GM21447 (cell line): ENCODE measurements around the gene POLDIP3.

Experiments used
- ATAC-seq: cut with Tn5 transposase; IDR thresholded peaks from one replicate; pipeline ENCODE4 v1.9.1; 2021; ENCODE audit not compliant: unreplicated experiment

The POLDIP3 gene

DNA sequence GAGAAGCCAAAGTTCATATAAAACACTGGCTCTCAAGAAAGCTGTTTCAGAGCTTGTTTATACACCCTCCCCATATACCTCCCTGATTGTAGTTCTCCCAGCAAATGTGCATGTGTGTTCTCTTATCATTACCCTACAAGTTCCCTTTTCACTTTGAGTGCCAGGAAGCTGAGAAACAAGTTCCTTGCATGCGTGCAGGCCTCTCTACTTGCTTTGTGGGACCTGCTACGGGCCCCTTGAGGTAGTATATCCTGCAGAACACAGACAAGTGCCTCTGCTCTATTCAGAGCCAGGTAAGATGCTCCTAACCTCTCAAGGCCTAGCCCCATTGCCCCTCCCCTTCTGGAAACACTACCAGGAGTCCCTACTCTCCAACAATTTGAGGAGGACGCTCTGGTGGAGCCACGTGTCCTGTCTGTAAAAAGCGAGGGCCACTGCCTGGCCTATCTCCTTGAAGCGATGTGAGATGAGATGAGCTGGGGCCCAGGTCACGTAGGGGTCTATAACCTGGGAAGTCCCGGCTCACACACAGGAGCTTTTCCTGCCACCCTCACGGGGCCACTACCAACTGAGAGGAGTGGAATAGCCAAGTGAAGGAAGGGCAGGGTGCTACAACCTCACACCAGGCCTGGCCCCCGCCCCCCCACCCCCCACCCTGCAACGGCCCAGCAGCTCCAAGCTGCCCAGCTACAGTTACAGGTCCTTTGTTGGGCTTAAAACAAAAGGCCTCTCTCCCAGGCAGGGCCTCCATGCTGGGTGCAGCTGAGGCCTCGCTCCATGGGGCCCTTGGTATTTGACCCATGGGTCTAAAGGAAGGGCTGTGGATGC is 28.3 kb upstream of the POLDIP3 start:
- no peak for ATAC-seq

- no peak for ATAC-seq
Observed at GRCh38 chr22:42641801-42642413, 27.2 kb upstream of the POLDIP3 start.

GRCh38 chr22:42639541-42640241 is 25.0 kb upstream of the POLDIP3 start:
- no peak for ATAC-seq

DNA sequence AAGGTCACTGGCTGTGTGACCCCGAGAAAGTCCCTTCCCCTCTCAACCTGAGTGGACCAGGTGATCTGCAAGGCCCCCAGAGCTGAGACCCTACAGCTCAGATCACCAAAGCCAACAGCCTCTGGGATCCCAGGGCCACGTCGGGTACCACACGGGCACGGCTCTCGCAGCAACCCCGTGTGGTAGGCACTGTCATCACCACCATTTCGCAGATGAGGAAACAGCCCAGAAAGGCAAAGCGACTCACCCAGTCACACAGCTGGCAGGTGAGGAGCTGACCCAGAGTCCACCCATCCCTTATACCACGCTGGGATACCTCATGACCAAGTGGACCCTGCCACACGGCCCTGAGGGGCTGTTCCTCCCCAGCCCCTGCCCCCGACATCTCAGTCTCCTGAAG is 22.9 kb upstream of the POLDIP3 start:
- ATAC-seq, result no peak

DNA sequence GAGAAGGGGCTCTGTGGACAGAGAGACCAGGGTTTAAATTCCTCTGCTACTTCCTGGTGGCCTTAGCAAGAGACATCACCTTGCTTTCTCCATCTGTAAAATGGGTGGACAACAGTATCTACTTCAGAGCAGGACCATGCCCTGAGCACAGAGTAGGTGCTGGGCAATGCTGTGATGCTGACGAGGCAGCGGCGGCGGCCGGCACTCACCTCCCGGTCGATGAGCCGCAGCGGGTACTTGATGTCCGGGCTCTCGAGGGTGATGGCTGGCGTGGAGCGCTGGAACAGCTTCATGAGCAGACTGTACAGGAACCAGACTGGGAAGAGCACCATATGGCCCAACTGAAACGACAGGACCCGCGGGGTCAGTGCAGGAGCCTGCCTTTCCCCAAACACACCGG is 21.8 kb upstream of the POLDIP3 start:
- ATAC-seq, result no peak

DNA sequence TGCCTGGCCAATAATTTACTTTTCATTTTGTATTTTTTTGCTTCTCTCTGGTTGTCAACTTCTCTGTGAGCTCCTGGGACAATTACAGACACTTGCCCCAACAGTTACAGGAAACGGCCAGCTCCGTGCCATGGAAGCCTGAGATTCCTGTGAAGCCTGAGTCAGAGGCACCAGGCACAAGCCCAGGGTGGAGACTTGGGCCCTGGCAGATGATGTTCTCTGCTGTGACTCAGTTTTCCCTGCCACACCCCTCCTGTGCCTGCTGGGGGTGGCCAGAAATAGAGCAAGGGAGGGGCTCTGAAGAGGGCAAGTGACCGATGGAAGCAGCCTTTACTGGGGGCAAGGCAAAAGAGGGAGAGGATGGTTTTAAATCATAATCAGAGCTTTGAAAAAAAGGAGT is 20.8 kb upstream of the POLDIP3 start:
- ATAC-seq, result no peak

GRCh38 chr22:42633013-42633412 is 18.3 kb upstream of the POLDIP3 start:
- no peak for ATAC-seq

DNA sequence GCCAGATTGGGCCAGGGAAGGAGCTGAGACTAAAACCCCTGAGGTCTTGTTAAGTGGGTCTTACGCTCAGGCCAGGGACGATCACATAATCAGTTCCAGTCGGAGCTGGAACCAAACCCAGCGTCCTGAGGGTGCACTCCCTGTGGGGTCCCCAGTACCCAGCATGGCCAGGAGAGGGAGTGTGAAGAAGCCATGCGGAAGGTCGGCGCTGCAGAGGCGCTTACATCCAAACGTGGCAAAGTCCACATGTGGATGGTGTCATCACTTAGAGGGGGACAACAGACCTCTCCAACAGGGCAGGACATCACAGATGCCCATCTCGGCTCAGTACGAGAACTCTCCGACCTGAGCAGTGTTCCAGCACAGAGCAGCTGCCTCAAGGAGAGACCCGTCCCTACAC is 17.4 kb upstream of the POLDIP3 start:
- no peak for ATAC-seq

DNA sequence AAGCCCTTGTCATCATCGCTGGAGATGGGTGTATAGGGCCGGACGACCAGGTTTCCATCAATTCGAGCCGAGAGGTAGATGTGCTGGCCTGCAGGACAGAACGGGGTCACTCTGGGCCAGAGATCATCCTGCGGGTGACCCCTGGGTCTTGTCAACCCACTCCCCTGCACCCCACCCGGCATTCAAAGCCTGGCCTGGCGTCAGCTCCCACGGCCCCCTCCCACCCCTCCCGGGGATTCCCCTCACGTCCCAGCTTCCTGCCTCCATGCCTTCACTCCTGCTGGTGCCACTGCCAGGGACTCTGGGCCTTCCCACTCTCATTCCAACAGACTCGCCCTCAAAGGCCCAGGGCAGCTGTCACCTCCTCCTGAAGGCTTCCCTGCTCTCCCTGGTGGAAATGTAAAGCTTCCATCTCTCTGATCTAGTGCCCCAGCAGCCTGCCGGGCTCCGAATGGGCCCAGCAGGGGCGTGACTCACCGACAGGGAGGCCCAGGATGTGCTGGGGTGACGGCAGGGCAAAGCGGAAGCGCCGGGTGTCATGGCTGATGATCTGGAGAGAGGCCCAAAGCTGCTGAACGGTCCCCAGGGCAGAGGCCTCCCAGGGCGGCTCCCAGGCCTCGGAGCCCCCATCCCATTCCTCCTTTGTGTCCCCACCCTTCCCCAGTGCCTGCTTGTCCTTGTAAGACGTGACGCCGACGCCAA is 16.4 kb upstream of the POLDIP3 start:
- ATAC-seq, result no peak

GRCh38 chr22:42630211-42630610 is 15.5 kb upstream of the POLDIP3 start:
- ATAC-seq, result no peak

GRCh38 chr22:42627981-42628380 is 13.3 kb upstream of the POLDIP3 start:
- no peak for ATAC-seq

- ATAC-seq, result no peak
Observed at GRCh38 chr22:42626951-42627625, 12.4 kb upstream of the POLDIP3 start.

GRCh38 chr22:42626431-42626830 is 11.7 kb upstream of the POLDIP3 start:
- no peak for ATAC-seq

DNA sequence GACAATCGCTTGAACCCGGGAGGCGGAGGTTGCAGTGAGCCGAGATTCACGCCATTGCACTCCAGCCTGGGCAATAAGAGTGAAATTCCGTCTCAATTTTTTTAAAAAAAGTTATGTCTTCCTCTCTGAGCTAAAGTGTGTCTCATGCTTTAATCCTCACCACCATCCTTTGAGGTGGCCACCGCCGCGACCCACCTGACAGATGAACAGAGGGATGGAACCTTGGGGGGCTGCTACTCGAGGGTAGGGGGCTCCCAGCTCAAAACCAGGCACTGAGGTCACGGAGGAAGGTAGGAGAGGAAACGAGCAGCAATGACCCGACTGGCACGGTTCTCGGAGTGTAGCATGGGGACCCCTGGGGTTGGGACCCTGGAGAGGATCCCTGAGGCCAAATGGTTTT is 10.7 kb upstream of the POLDIP3 start:
- ATAC-seq, result no peak

GRCh38 chr22:42624551-42625106 is 9.9 kb upstream of the POLDIP3 start:
- no peak for ATAC-seq

- no peak for ATAC-seq
Observed at GRCh38 chr22:42623756-42624441, 9.2 kb upstream of the POLDIP3 start.

DNA sequence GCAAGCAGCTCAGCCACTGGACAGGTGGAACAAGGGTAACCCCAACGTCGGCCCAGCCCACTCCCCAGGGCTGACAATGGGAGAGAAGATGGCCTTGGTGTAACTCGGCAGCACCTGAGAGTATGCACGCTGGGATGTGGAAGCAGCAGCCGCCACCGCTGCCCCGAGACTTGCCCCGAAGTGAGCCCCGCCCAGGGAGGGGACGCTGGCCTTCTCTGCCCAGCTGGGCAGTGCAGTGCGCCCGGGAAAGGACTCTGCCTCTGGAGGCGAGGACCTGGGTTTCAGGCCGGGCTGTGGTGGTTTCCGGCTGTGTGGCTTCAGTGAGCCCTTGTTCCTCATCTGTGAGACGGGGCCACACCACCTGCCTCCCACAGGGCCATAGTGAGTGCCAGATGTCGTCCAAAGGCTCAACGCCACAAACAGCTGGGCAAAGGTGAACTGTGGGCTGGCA is 8.6 kb upstream of the POLDIP3 start:
- ATAC-seq, result no peak

DNA sequence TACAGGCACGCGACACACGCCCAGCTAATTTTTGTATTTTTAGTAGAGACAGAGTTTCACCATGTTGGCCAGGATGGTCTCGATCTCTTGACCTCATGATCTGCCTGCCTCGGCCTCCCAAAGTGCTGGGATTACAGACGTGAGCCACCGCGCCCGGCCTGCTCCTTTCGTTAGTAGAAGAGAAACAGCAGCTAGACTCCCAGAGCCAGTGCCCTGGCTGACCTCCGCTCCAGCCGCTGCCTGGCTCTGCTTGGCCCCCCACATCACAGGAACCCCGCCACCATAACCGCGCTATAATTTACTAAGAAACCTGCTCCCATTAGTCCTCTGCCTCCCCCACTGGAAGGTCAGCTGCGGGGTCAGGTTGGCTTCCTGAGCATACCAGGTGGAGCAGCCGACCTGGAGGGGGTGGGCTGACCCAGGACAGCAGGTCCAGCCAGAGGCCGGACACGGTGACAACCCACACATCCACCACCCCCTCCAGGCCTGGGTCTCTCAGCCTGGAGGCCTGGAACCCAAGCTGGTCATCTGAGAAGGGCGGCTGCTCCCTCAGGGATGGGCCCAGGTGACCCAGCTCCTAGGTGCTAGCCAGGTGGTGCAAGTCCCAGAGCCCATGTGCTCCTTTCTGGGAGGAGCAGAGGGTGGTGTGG is 7.5 kb upstream of the POLDIP3 start:
- no peak for ATAC-seq

GRCh38 chr22:42621505-42622002 is 6.9 kb upstream of the POLDIP3 start:
- no peak for ATAC-seq
